VCaP (cell line): Measurements from ENCODE around the gene MND1.

ENCODE experiments used
- H3K27ac ChIP-seq: fragments of 450-650 bp; 2 replicates; pipeline ENCODE4 v1.5.1; 2017
- TF ChIP-seq, protein P1 (sequence below): fragments of 450-650 bp; conservative IDR thresholded peaks from 2 replicates; pipeline ENCODE4 v1.5.1; 2017; ENCODE audit warnings: mild to moderate bottlenecking, moderate library complexity

Gene MND1

DNA sequence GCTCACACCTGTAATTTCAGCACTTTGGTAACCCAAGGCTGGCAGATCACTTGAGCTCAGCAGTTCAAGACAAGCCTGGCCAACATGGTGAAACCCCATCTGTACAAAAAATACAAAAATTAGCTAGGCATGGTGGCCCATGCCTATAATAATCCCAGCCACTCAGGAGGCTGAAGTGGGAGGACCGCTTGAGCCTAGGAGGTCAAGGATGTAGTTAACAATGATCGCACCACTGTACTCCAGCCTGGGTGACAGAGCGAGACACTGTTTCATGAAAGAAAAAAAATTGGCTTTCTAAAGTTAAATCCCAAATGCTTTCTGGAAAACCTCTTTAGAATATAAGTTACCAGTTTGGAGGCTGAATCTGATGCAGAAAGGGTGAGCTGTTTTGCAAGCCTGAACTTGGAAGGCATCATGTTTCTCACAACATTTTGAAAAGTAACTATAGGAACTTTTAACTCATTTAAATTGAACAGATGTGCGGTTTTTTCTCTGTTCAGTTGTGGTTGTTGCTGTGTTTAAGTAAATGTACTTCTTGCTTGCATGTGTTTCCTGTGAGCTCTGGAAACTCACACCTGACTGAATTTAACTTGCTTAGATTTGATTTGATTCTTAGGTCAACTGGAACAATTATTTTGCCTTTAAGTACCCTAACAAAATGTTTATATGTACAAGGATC lies 81.9 kb downstream of the MND1 start:
- TF ChIP-seq, protein P1, sequence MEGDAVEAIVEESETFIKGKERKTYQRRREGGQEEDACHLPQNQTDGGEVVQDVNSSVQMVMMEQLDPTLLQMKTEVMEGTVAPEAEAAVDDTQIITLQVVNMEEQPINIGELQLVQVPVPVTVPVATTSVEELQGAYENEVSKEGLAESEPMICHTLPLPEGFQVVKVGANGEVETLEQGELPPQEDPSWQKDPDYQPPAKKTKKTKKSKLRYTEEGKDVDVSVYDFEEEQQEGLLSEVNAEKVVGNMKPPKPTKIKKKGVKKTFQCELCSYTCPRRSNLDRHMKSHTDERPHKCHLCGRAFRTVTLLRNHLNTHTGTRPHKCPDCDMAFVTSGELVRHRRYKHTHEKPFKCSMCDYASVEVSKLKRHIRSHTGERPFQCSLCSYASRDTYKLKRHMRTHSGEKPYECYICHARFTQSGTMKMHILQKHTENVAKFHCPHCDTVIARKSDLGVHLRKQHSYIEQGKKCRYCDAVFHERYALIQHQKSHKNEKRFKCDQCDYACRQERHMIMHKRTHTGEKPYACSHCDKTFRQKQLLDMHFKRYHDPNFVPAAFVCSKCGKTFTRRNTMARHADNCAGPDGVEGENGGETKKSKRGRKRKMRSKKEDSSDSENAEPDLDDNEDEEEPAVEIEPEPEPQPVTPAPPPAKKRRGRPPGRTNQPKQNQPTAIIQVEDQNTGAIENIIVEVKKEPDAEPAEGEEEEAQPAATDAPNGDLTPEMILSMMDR: no peak
- H3K27ac ChIP-seq: no peak overlapping the region

DNA sequence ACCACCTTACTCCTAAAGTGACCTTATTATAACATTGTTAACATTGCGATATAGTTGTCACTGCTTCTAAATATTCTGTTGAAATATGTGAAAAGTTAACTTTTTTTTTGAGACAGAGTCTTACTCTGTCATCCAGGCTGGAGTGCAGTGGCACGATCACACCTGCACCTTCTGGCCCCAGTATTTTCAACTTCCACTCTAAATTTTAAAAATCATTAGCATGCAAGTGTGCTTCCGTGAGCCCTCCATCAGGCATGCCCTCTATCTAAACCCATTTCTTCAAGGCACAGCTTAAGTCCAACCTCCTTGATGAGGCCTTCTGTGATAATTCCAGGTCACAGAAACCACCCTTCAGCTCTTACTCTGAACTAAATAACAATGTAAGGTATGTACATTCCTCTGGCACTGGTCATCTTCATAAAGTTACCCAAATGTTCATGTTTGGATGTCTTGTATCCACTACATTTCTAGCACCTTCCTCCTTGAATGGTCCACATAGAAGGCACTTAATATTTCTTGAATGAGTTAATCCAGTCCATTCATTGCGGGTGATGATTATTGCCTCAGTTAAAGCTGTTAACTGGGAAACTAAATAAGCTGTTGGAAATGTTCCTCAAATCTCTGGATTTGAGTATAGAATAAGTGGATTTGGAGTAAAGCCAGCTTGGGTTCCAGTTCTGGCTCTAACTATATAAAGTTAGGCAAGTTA lies 83.0 kb downstream of the MND1 start:
- H3K27ac ChIP-seq: no peak overlapping the region
- TF ChIP-seq, protein P1: no peak

DNA sequence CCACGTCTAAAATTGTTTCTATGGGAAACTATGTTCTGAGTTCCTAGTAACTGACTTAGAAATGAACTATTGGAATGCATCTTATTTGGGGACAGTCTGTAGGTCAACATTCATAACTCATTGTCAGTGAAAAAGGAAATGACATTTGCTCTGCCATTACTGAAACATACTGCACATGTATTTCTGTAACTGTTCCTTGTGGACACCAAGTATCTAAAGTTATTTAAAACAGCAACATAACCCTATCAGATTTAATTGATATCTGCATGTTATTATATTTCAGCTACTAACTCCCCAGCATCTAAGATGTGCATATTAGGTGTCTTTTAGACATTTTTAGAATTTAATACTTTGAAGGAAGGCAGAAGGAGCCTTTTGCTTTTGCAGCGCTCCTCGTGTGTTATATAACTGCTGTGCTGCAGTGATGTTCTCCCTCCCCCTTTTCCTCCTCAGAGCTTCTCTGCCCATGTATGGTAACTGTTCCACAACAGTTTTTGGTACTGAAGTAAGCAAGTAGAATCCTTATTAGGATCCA lies 84.5 kb downstream of the MND1 start:
- H3K27ac ChIP-seq: no peak overlapping the region
- TF ChIP-seq, protein P1: no peak

DNA sequence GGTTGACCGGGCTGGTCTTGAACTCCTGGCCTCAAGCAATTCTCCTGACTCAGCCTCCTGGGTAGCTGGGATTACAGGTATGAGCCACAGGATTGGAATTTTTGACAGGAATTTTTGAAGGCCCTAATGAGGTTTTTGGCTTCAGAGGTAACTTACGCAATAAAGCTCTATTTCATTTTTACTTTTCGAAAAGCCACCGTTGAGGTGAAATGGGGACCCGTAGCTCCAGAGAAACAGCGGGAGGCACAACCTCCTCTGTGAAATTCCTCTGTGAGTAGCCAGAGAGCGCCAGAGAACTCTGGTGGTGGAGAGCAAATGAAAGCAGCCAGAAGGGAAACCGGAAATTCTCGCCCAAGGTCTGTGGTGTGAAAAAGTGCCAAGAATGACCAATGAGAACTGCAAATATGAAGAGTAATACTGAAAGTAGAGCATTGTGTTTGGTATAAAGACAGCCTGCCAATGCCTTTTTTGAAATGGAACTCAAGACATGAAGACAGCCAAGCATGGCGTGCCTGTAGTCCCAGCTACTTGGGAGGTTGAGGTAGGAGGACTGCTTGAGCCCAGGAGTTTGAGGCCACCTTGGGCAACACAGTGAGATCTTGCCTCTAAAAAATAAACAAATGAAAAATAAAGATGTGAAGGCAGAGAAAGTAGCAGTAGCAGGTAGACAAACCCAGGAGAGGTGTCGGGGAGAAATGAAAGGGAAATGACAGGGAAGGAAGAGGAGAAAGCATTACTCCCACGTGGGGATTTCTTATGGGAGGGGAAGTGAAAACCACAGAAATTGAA lies 88.7 kb downstream of the MND1 start:
- no peak overlapping the region for H3K27ac ChIP-seq
- TF ChIP-seq, protein P1: peak; percentile 71

DNA sequence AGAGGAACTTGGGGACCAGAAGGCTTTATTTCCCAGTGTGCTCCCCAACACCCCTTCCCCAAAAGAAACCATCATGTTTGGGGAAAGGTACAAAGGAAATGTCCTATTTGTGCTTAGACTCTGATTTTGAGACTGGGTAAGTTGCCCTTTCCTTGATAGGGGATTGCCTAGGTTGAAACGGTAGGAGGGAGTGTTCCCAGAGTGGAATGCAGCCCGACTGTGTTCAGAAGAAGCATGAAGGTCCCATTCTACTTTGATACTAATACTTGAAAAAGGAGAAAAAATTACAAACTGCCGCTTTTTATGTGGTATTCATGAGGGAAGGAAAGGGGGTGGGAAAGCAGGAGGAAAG lies 89.2 kb downstream of the MND1 start:
- TF ChIP-seq, protein P1: no peak
- no peak overlapping the region for H3K27ac ChIP-seq

DNA sequence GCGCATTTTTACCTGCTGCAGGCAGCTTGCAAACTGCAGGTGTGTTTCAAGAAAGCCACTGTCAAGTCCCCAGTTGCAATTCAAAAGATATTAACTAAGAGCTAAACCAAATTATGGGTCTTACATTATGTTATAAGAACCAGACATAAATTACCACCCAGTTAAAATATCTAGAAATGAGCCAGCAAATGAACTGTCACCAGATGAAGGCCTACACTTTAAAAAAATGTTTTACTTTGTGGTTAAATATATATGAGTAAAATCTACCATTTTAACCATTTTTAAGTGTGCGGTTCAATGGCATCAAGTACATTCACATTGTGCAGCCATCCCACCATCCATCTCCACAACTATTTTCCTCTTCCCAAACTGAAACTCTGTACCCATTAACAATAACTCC lies 89.7 kb downstream of the MND1 start:
- TF ChIP-seq, protein P1: no peak
- H3K27ac ChIP-seq: no peak overlapping the region
